Measurements from ENCODE around the gene WDR1. TPM values are rescaled to one million over a fixed set of nuclear protein-coding genes. Genes with fewer than 3 reads are reported as not detected.

Gene WDR1
- total and polyA plus RNA-seq, 2 donors (not counting 3 experiments of a cell fraction or from before 2014, with no cell fraction given) = 590 to 660 TPM

DNA sequence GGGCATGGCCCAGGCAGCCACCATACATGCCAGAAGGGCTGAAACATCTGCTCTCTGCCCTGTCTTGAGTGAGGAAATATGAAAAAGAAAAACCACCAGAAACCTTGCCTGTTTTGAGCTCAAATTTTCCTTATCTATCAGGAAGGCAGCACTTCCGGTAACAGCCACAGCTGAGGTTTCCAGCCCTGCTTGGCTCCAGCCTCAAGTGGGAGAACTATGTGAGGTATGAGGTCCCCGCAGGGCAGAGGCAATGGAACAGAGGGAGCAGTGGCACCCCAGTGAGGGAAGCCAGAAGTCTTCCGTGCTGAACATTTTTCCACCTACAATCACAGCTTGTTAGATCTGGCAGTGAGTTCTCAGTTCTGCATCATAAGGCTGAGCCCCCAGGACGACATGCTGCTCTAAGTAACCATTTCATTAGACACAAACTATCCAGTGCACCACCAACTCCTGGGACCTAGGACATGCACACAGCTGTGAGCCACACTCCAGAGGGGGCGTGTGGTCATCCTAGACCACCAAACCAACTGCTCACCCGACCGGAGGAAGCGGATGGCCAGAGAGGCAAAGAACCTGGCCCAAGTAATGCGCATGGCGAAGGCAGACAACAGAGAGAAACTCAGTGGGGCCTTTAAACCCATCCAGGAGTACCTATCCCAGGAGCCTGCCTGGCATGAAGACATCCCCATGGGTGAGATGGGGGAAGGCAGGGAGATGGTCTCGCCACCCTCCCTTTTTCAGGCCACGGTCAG, 22.6 kb downstream of the WDR1 start:
- no peak overlapping the region for H2AFZ ChIP-seq (ENCODE audit: low read depth, low read length)
- H3K27ac ChIP-seq (ENCODE audit: insufficient read depth, low read depth, low read length) = peak overlapping the region; percentile 53
- peak overlapping the region; percentile 0 for H3K9ac ChIP-seq (replicated peaks; ENCODE audit: extremely low read depth, insufficient read depth, low read length)
- no peaks in the 10 kb centered on the region for H3K9me1 ChIP-seq (replicated peaks; ENCODE audit: control insufficient read depth, extremely low read depth, insufficient read depth, low read length)
- DNase-seq (ENCODE audit: low read depth, low spot score) (peak; percentile 97), FAIRE-seq (peak; percentile 99)
- peak overlapping the region; percentile 2 for H3K4me2 ChIP-seq (ENCODE audit: insufficient read depth, low read length)
- peaks cover 85% of the 10 kb centered on the region for H3K4me1 ChIP-seq (ENCODE audit: control insufficient read depth, extremely low read depth, insufficient read depth, low read length)
- POLR2A ChIA-PET = interaction anchor here (0.8 to 2.4 kb wide), 8 partner anchors 10 to 29 kb away, joined by 3 to 49 read pairs (median 7); partner anchors contain the start of gene WDR1
- intact Hi-C loops (cut with micrococcal nuclease) = loop anchor here (1.0 to 10.0 kb wide), 4 partner anchors 63 to 1451 kb away; no protein-coding TSS in a partner anchor
- H3K36me3 ChIP-seq (ENCODE audit: control insufficient read depth in 2 of 2, extremely low read depth in 1 of 2, insufficient read depth in 2 of 2, low read length in 2 of 2) = peaks cover 26 to 60% of the 10 kb centered on the region in 2 experiments
- TF ChIP-seq POLR2AphosphoS5 (IDR thresholded peaks at IDR 0.05; ENCODE audit: insufficient read depth, low read depth, low read length) (peak; percentile 91), CTCF (IDR thresholded peaks at IDR 0.05; ENCODE audit: extremely low read depth in 1 of 2, insufficient read depth in 1 of 2, low read depth in 1 of 2, low read length in 2 of 2) (no peak), GATA2 (IDR thresholded peaks at IDR 0.05; ENCODE audit: insufficient read depth, insufficient read length, low read depth, low read length) (peak; percentile 90), MYC (IDR thresholded peaks at IDR 0.05; ENCODE audit: low read depth, low read length) (peak; percentile 31), FOS (IDR thresholded peaks at IDR 0.05; ENCODE audit: borderline replicate concordance, insufficient read depth, low read length) (peak; percentile 16), JUN (IDR thresholded peaks at IDR 0.05; ENCODE audit: borderline replicate concordance, insufficient read depth, insufficient read length, low read depth) (peak; percentile 11), POLR2A (IDR thresholded peaks at IDR 0.05; ENCODE audit: low read depth, low read length) (peak; percentile 37), EZH2 (IDR thresholded peaks at IDR 0.05; ENCODE audit: borderline replicate concordance, low read depth, low read length, severe bottlenecking) (no peak)
- TF ChIP-seq, protein P1, sequence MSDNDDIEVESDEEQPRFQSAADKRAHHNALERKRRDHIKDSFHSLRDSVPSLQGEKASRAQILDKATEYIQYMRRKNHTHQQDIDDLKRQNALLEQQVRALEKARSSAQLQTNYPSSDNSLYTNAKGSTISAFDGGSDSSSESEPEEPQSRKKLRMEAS (IDR thresholded peaks at IDR 0.05; ENCODE audit: insufficient read depth, insufficient read length) = peak; percentile 24
- dilution Hi-C loops (cut with MboI; ENCODE audit: extremely low pct_ligation_motif_present, low sequenced_read_pairs) = no loop called here
- no peak overlapping the region for H3K4me3 ChIP-seq (replicated peaks in 1 of 3; ENCODE audit: insufficient read depth in 1 of 3, low read depth in 1 of 3, low read length in 3 of 3)
- no TSS peak for BruUV-seq (replicated peaks)
- no peaks in the 10 kb centered on the region for H4K20me1 ChIP-seq (replicated peaks; ENCODE audit: control insufficient read depth, extremely low read depth, insufficient read depth, low read length)
- no peaks in the 10 kb centered on the region for H3K9me3 ChIP-seq (replicated peaks; ENCODE audit: control insufficient read depth, insufficient read depth, low read length)
- CTCF ChIA-PET = interaction anchor here (0.8 to 1.9 kb wide), 10 partner anchors 12 to 64 kb away, joined by 3 to 9 read pairs (median 4); no protein-coding TSS in a partner anchor
- peaks cover 81% of the 10 kb centered on the region for H3K79me2 ChIP-seq (ENCODE audit: control insufficient read depth, insufficient read depth, low read length)
- no peaks in the 10 kb centered on the region for H3K27me3 ChIP-seq (ENCODE audit: control insufficient read depth in 2 of 2, insufficient read depth in 2 of 2, low read length in 2 of 2)
